Measurements from ENCODE around the gene GNG13.

GRCh38 chr16:815861-816260 is 15.3 kb upstream of the GNG13 start:
- TF ChIP-seq CTCF (IDR thresholded peaks at IDR 0.05; ENCODE audit: low read depth, low read length, poor library complexity, severe bottlenecking) (no peak), EZH2phosphoT487 (IDR thresholded peaks at IDR 0.05; ENCODE audit: borderline replicate concordance, low read length) (no peak)
